Esophagus muscularis mucosa (tissue), 3 donors: ENCODE results near the gene PRSS8.

Source experiments
- EP300 ChIP-seq: sonication (generic); formaldehyde crosslinking; IDR thresholded peaks from one replicate; pipeline ENCODE4 v1.6.1; 2017; ENCODE audit warnings: antibody characterized with exemption
- TF ChIP-seq, protein P1 (sequence below), 3 experiments: fragments of 200-600 bp in 2 of 3; fragments of 450-650 bp in 1 of 3; sonication (generic) in 2 of 3; IDR thresholded peaks; one replicate each; pipeline ENCODE4 v1.5.1; 2017 to 2019; ENCODE audit warnings: antibody characterized with exemption in 3 of 3, mild to moderate bottlenecking in 2 of 3, moderate library complexity in 1 of 3

DNA sequence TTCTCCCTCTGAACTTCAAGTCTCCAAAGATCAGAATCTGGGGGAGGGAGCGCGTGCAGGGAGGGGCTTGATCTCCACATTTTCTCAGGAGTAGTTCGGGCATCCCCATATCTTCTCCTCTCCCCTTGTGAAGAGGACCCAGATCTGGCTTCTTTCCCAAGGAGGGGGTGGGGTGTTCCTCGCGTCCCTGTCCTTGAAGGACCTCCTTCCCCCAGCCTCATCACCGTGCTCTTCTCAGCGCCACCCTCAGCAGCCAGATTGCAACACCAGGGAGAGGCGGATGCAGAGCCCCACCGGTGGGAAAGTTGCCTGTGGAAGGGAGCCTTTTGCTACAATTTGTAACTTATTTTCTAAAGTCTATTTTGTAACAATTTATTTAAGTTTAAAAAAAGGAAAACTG, 52.4 kb downstream of the PRSS8 start:
- TF ChIP-seq, protein P1, sequence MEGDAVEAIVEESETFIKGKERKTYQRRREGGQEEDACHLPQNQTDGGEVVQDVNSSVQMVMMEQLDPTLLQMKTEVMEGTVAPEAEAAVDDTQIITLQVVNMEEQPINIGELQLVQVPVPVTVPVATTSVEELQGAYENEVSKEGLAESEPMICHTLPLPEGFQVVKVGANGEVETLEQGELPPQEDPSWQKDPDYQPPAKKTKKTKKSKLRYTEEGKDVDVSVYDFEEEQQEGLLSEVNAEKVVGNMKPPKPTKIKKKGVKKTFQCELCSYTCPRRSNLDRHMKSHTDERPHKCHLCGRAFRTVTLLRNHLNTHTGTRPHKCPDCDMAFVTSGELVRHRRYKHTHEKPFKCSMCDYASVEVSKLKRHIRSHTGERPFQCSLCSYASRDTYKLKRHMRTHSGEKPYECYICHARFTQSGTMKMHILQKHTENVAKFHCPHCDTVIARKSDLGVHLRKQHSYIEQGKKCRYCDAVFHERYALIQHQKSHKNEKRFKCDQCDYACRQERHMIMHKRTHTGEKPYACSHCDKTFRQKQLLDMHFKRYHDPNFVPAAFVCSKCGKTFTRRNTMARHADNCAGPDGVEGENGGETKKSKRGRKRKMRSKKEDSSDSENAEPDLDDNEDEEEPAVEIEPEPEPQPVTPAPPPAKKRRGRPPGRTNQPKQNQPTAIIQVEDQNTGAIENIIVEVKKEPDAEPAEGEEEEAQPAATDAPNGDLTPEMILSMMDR (IDR thresholded peaks at IDR 0.05) = no peak
- no peak for TF ChIP-seq EP300
